GM12891 (cell line): ENCODE data around the gene LTBP2.

Experiments
- DNase-seq: peaks from one replicate; pipeline ENCODE4 v3.0.0; 2011; ENCODE audit warnings: low spot score; ENCODE audit not compliant: insufficient read length
- FAIRE-seq: peaks from 2 replicates; lab custom pipeline; 2011; peaks lifted over from hg19 to GRCh38; lab: Jason Lieb, UNC
- PAX5 ChIP-seq: IDR thresholded peaks from 2 replicates; pipeline ENCODE4 v1.6.1; 2011; ENCODE audit warnings: low read length, moderate library complexity, mild to moderate bottlenecking; ENCODE audit not compliant: insufficient read depth, severe bottlenecking
- POLR2A ChIP-seq: IDR thresholded peaks from 2 replicates; pipeline ENCODE4 v1.6.1; 2011; ENCODE audit warnings: low read depth, low read length, control low read depth
- POLR2AphosphoS5 ChIP-seq: IDR thresholded peaks from 2 replicates; pipeline ENCODE4 v1.6.1; 2011; ENCODE audit warnings: low read depth, low read length, control low read depth
- POU2F2 ChIP-seq: IDR thresholded peaks from 2 replicates; pipeline ENCODE4 v1.6.1; 2011; ENCODE audit warnings: low read depth, mild to moderate bottlenecking, control low read depth, low read length, moderate library complexity
- SPI1 ChIP-seq: IDR thresholded peaks from 2 replicates; pipeline ENCODE4 v1.6.1; 2011; ENCODE audit warnings: low read depth, low read length, control low read depth
- TAF1 ChIP-seq: IDR thresholded peaks from 2 replicates; pipeline ENCODE4 v1.6.1; 2011; ENCODE audit warnings: low read depth, low read length, control low read depth

The LTBP2 gene

DNA sequence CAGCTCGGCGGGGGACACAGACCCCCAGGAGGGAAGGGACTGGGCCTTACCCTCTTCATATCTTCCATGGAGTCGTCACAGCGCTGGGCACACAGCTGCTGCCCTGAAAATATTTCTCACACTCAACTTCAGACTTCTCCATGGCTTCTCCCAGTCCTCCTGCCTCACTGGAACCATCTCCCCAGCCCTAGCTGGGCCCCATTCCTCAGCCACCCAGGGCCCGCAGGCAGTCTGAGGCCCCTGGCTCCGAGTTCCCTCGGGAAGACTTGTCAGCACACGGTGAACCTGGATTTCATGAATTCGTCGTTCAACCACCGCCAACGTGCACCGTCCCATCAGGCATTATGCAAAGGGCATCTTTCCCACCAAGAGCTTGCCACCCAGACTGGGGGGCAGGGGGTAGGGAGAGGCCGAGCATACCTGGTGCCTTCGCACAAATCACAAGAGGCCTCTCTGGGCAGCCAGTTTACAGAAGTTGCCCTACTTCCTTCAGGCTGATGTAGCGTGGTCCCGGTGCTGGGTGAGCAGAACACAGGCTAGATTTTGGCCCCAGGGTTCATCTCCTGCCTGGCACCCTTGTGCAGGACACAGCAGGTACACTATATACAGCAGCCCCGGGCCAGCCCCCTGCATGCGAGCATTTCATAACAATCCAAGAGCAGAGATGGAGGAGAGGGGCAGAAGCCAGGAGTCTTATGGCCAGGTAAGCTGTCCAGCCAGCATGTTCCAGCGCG, 44.2 kb downstream of the LTBP2 start:
- DNase-seq: no peak
- FAIRE-seq: no peak
- no peak for TF ChIP-seq SPI1
- no peak for TF ChIP-seq PAX5
- TF ChIP-seq TAF1: no peak
- TF ChIP-seq POLR2AphosphoS5: no peak
- no peak for TF ChIP-seq POLR2A
- no peak for TF ChIP-seq POU2F2

DNA sequence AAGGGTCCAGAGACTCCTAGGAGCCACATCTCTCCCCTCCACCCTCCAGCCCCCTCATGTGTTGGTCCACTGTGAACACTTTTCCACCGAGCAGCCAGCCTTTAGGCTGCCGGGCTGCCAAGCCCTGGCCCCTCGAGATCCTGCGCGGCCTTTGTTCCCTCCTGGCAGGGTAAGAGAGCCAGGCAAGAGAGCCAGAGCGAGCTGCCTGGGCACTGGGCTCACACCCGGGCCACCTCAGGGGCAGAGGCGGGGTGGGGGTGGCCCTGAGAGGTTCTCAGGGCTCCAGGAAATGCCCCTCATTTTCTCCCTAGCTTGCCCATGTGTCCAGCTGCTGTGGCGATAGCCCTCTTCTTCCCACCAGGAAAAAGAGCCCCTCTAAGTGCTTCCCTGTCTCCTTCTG, 44.8 kb downstream of the LTBP2 start:
- FAIRE-seq (no peak), DNase-seq (no peak)
- TF ChIP-seq POLR2AphosphoS5 (no peak), TAF1 (no peak), SPI1 (no peak)

DNA sequence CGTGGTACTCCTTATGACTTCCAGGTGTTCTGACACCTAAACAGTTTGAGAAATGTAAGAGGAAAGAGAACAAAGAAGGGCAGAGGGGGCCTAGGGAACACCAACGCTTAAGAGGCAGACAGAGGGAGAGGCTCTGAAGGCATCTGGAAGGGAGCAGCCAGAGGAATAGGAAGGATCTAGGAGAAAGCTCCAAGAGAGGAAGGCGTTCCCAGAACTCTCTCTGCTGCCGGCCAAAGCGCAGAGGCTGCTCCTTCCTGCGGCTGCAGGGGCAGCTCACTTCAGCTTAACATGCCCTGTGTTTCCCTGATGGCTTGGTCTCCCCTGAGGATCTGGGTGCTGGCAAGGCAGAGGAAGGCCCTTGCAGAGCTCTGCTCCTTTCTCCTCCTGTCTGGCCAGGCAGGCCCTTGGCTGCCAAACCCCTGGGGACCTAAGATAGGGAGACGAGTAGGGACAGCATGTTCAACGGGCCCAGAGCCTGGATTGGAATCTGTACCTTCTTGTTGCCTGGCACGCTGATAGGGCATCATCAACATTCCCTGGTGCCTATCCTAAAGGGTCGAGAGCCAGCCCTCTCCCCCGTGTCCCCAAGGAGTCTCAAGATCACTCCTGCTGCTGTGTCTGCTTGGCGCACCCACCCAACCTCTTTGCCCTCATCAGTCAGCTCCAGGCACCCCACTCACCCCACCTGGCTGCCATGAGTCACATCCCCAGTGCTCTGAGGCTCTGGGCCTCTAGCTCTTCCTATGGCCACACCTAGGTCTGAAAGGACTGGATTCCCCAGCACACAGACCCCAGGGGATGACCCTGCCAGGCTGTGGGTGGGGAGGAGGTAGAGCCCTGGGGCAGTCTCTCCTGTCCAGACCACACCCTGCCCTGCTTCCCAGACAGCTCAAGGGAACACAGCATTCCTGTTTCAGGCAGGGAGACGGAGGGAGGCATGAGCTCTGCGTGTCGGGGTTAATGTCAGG, 45.6 kb downstream of the LTBP2 start:
- FAIRE-seq: no peak
- DNase-seq: no peak
- TF ChIP-seq SPI1: no peak
- TF ChIP-seq PAX5: no peak
- no peak for TF ChIP-seq POLR2A
- TF ChIP-seq POLR2AphosphoS5: no peak
- no peak for TF ChIP-seq POU2F2
- no peak for TF ChIP-seq TAF1

GRCh38 chr14:74563586-74564159, 48.4 kb downstream of the LTBP2 start:
- TF ChIP-seq SPI1 (no peak), TAF1 (no peak), PAX5 (no peak), POLR2A (no peak), POU2F2 (no peak), POLR2AphosphoS5 (no peak)
- FAIRE-seq: no peak
- no peak for DNase-seq

DNA sequence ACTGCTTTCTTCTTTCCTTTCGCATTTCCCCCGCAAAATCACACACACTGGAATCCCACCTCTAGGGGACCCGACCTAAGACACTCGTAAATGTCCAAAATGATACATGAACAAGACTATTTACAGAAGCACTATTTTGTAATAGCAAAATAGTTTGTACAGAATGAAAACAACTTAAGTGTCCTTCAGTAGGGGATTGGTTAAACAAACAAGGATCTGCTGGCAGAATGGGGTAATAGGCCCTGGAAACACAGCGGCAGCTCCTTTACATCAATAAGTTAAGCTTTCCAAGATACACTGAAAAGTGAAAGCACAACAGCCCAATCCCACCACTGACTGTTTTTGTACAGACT, 48.8 kb downstream of the LTBP2 start:
- DNase-seq: no peak
- FAIRE-seq: no peak
- no peak for TF ChIP-seq POLR2AphosphoS5
- TF ChIP-seq POLR2A: no peak
- no peak for TF ChIP-seq POU2F2
- TF ChIP-seq TAF1: no peak
- no peak for TF ChIP-seq SPI1
- TF ChIP-seq PAX5: no peak

DNA sequence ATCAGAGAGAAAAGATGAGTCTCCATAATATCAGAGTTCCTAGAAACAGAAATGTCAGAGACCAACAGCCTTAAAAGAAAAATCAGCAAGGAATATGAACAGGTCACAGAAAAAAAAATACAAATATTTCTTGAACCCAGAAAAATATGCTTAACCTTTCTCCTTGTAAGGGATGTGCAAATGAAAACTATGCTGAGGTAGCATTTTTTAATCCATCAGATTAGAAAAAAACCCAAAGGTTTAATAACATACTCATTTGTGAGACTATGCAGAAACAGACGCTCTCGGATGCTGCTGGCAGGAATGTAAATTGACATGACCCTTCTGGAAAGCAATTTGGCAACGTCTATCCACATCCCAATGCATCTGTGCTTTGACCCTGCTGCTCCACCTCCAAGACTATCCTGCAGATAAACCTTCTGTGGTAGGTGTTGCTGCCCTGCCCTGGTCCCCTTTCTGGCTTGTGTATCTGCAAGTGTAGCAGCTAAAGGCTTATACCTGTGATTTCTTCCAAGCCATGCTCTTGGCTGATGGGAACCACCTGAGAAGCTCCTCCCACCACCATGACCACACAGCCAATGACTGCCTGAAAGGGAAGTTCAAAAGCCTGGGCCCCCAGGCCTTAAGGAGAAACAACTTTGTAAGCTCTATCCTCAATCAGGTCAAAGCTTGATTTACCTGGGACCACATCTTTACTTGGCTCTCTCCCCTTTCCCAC, 49.4 kb downstream of the LTBP2 start:
- TF ChIP-seq POLR2AphosphoS5: no peak
- TF ChIP-seq SPI1: no peak
- no peak for TF ChIP-seq POU2F2
- TF ChIP-seq PAX5: no peak
- TF ChIP-seq TAF1: no peak
- no peak for TF ChIP-seq POLR2A
- FAIRE-seq (no peak), DNase-seq (no peak)

DNA sequence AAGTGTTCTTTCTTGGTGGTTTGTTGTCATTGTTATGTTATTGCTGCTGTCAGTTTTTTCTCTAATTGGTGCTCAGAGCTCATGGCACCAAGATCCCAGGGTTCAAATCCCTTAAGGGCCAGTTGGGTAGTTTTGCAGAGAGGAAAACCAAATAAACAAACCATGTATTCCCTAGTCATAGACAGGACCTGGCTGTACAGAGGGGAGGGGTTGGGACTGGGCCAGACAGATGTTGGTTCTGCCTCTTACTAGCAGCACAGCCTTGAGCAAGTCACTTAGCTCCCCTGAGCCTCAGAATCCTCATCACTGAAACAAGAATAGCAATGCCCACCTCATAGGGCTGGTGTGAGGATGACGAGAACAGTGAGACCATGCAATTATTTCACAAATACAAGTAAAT, 53.4 kb downstream of the LTBP2 start:
- no peak for TF ChIP-seq TAF1
- TF ChIP-seq POLR2AphosphoS5: no peak
- no peak for TF ChIP-seq PAX5
- no peak for TF ChIP-seq POU2F2
- TF ChIP-seq SPI1: no peak
- TF ChIP-seq POLR2A: no peak
- DNase-seq (no peak), FAIRE-seq (no peak)

GRCh38 chr14:74557691-74558090, 54.3 kb downstream of the LTBP2 start:
- TF ChIP-seq POLR2AphosphoS5 (no peak), POU2F2 (no peak), POLR2A (no peak), SPI1 (no peak), PAX5 (no peak), TAF1 (no peak)
- FAIRE-seq: no peak
- no peak for DNase-seq

DNA sequence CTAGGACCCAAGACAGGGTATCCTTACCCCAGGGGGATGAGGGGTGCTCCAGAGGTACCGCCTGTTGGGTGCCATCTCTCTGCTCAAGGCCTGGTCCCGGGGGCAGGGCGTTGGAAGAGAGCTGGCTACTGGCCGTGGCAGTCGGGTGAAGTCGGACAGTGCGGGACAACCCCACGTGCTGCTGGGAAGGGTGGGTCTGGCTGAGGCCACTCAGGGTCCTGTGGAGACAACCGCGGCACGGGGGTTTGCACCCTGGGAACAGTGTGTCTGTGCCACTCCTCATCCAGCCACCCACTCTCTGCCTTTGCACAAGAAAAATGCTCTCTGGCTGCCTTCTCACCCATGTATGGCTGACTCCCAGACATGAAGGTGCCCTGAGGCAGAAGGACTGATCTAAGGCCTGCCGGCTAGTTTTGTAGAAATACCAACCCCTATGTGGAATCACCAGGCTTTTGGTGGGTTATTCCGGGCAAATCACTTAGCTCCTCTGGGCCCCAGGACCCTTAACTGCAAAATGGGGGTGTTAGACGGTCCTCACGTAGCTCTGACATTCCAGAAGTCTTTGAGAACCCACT, 56.5 kb downstream of the LTBP2 start:
- TF ChIP-seq SPI1 (no peak), POLR2AphosphoS5 (no peak), PAX5 (no peak), POU2F2 (no peak), POLR2A (no peak), TAF1 (no peak)
- FAIRE-seq (no peak), DNase-seq (no peak)
